CD4-positive, alpha-beta T cell (primary cell): ENCODE data around the gene DPP9. TPM values are rescaled to one million over a fixed set of nuclear protein-coding genes. Genes with fewer than 3 reads are reported as not detected.
"Not testable (repeated sequence)": the region's sequence is repeated elsewhere in the genome, so short reads cannot be mapped to it uniquely, and the experiment has no call there.

Source experiments
- ATAC-seq: fragments of 200-7000 bp; cut with Tn5 transposase; one replicate; pipeline ENCODE4 v1.10.0; 2022; ENCODE audit warnings: mild to moderate bottlenecking; ENCODE audit not compliant: poor library complexity
- CTCF ChIA-PET: fragments of 350-600 bp; sonication (Branson Sonifier 250); formaldehyde crosslinking; loops from one replicate; lab custom pipeline; 2021; ENCODE audit warnings: antibody characterized with exemption, inconsistent platforms; lab: Charles Lee
- POLR2A ChIA-PET: fragments of 350-600 bp; sonication (Branson Sonifier 250); formaldehyde crosslinking; loops from one replicate; lab custom pipeline; 2021; ENCODE audit warnings: antibody characterized with exemption, inconsistent platforms; lab: Charles Lee
- DNase-seq, 14 experiments: peaks; one replicate each; pipeline ENCODE4 v3.0.0-alpha.2; 2013 to 2020; ENCODE audit warnings: mixed read lengths in 2 of 14
- H3K27ac ChIP-seq, 2 donors: one replicate each; pipeline versions ENCODE4 v1.5.1 to v1.7.0; 2013; ENCODE audit warnings: low read length in 2 of 2, low read depth in 1 of 2, mild to moderate bottlenecking in 1 of 2
- H3K27me3 ChIP-seq, 2 experiments: 1 replicate in 1 of 2; 2 replicates in 1 of 2; pipeline versions ENCODE4 v1.6.1 to v1.7.0; 2013; ENCODE audit warnings: low read length in 2 of 2, control low read depth in 1 of 2, mild to moderate bottlenecking in 1 of 2, moderate library complexity in 1 of 2; ENCODE audit not compliant: insufficient read depth in 2 of 2, control insufficient read depth in 1 of 2
- H3K36me3 ChIP-seq: one replicate; pipeline ENCODE4 v1.6.1; 2013; ENCODE audit warnings: low read length, control low read depth; ENCODE audit not compliant: insufficient read depth
- H3K4me1 ChIP-seq: one replicate; pipeline ENCODE4 v1.6.1; 2013; ENCODE audit warnings: low read length, control low read depth; ENCODE audit not compliant: insufficient read depth
- H3K4me3 ChIP-seq: one replicate; pipeline ENCODE4 v1.5.1; 2013; ENCODE audit warnings: mild to moderate bottlenecking, low read length, moderate library complexity
- H3K9me3 ChIP-seq, 2 experiments: 1 replicate in 1 of 2; 2 replicates in 1 of 2; pipeline versions ENCODE4 v1.6.1 to v1.7.0; 2013; ENCODE audit warnings: low read length in 2 of 2, mild to moderate bottlenecking in 2 of 2, control low read depth in 1 of 2, moderate library complexity in 1 of 2; ENCODE audit not compliant: control insufficient read depth in 1 of 2, insufficient read depth in 1 of 2
- H3K27ac Mint-ChIP-seq: one replicate; pipeline ENCODE4 v1.8.0; 2020; ENCODE audit warnings: mixed read lengths
- H3K27me3 Mint-ChIP-seq: one replicate; pipeline ENCODE4 v1.8.0; 2021; ENCODE audit warnings: mixed read lengths
- H3K36me3 Mint-ChIP-seq: one replicate; pipeline ENCODE4 v1.8.0; 2021; ENCODE audit warnings: low read depth, mixed read lengths
- H3K4me1 Mint-ChIP-seq: one replicate; pipeline ENCODE4 v1.8.0; 2021; ENCODE audit warnings: low read depth, mixed read lengths
- H3K4me3 Mint-ChIP-seq: one replicate; pipeline ENCODE4 v1.8.0; 2020; ENCODE audit warnings: mild to moderate bottlenecking, mixed read lengths
- H3K9me3 Mint-ChIP-seq: one replicate; pipeline ENCODE4 v1.8.0; 2020; ENCODE audit warnings: mixed read lengths
- CTCF ChIP-seq: fragments of 200-600 bp; IDR thresholded peaks from one replicate; pipeline ENCODE4 v1.8.0; 2022; ENCODE audit warnings: antibody characterized with exemption, mild to moderate bottlenecking
- intact Hi-C, 2 experiments: fragments of 100-400 bp; cut with DNase I in 1 of 2; cut with micrococcal nuclease in 1 of 2; formaldehyde crosslinking; loops; one replicate each; pipeline versions ENCODE4 v1.15.1 to v1.9.0; 2023 to 2025; cut with DNase I, micrococcal nuclease
- total RNA-seq, 174 experiments: library from RNA in 2 of 174; stranded (reverse) in 2 of 174; gene quantifications; one replicate each; pipeline ENCODE4 v1.2.3 and lab custom pipeline; 2021 to 2026

The DPP9 gene
- total RNA-seq, 2 experiments from 2014 or later, result 67.9 to 72.8 TPM

- H3K9me3 Mint-ChIP-seq, result no peaks in the 10 kb centered on the region
- no peaks in the 10 kb centered on the region for H3K36me3 ChIP-seq
- peaks cover 0 to 12% of the 10 kb centered on the region in 2 experiments for H3K9me3 ChIP-seq
- no peak for DNase-seq
- no peak overlapping the region for H3K27ac Mint-ChIP-seq
- H3K36me3 Mint-ChIP-seq, result no peaks in the 10 kb centered on the region
- H3K27ac ChIP-seq, result no peak overlapping the region
- intact Hi-C loops, result no loop called here
- H3K27me3 ChIP-seq, result peaks cover 2 to 26% of the 10 kb centered on the region in 2 experiments
- no peak overlapping the region for H3K4me3 Mint-ChIP-seq
- ChIA-PET POLR2A (no interaction called here), CTCF (no interaction called here)
- H3K4me1 ChIP-seq, result no peaks in the 10 kb centered on the region
- no peaks in the 10 kb centered on the region for H3K4me1 Mint-ChIP-seq
- ATAC-seq, result no peak
- no peak overlapping the region for H3K4me3 ChIP-seq
- peaks cover 39% of the 10 kb centered on the region for H3K27me3 Mint-ChIP-seq
- TF ChIP-seq CTCF, result no peak
These were observed 22.3 kb upstream of the DPP9 start for GRCh38 chr19:4745986-4746385.

- H3K36me3 ChIP-seq, H3K4me3 ChIP-seq, CTCF ChIA-PET, DNase-seq, H3K27ac Mint-ChIP-seq, H3K27ac ChIP-seq, H3K36me3 Mint-ChIP-seq, H3K4me1 ChIP-seq, POLR2A ChIA-PET, ATAC-seq, H3K9me3 Mint-ChIP-seq, intact Hi-C loops, H3K4me1 Mint-ChIP-seq, H3K4me3 Mint-ChIP-seq: not testable (repeated sequence)
- H3K27me3 Mint-ChIP-seq, result peaks cover 38% of the 10 kb centered on the region
- H3K27me3 ChIP-seq, result peaks cover 2 to 26% of the 10 kb centered on the region in 2 experiments
- peaks cover 0 to 12% of the 10 kb centered on the region in 2 experiments for H3K9me3 ChIP-seq
These were observed 21.5 kb upstream of the DPP9 start for GRCh38 chr19:4745175-4745574.

- peaks cover 33% of the 10 kb centered on the region for H3K27me3 Mint-ChIP-seq
- TF ChIP-seq CTCF, result no peak
- CTCF ChIA-PET, result no interaction called here
These were observed 21.0 kb upstream of the DPP9 start for GRCh38 chr19:4744451-4745174.

More at GRCh38 chr19:4744451-4745174, 21.0 kb upstream of the DPP9 start:
- Histone ChIP-seq H3K4me3 (no peak overlapping the region), H3K27me3 (peaks cover 2 to 26% of the 10 kb centered on the region in 2 experiments), H3K9me3 (peaks cover 0 to 12% of the 10 kb centered on the region in 2 experiments), H3K27ac (no peak overlapping the region), H3K4me1 (no peaks in the 10 kb centered on the region), H3K36me3 (no peaks in the 10 kb centered on the region)
- intact Hi-C loops, result no loop called here
- DNase-seq, result no peak
- no peak overlapping the region for H3K27ac Mint-ChIP-seq
- no peaks in the 10 kb centered on the region for H3K36me3 Mint-ChIP-seq
- H3K4me1 Mint-ChIP-seq, result no peaks in the 10 kb centered on the region
- no peak for ATAC-seq
- POLR2A ChIA-PET, result no interaction called here
- no peak overlapping the region for H3K4me3 Mint-ChIP-seq
- no peaks in the 10 kb centered on the region for H3K9me3 Mint-ChIP-seq
